ENCODE measurements around the gene LCN6. TPM values are rescaled to one million over a fixed set of nuclear protein-coding genes. Genes with fewer than 3 reads are reported as not detected.

Gene LCN6
- total and polyA plus RNA-seq, 2 of the 13 experiments (the other 11 are each of a cell fraction or from before 2014, with no cell fraction given), result not detected

- TF ChIP-seq ZHX1 (CRISPR knock-in tag; IDR thresholded peaks at IDR 0.05; ENCODE audit: low read depth) (no peak), GATAD1 (CRISPR knock-in tag; IDR thresholded peaks at IDR 0.05) (no peak), ZNF468 (CRISPR knock-in tag; IDR thresholded peaks at IDR 0.05) (peak; percentile 64; the same call in 1 of the 2 replicates), ZNF414 (CRISPR knock-in tag; IDR thresholded peaks at IDR 0.05) (peak; percentile 84; the same call in 1 of the 2 replicates), ZNF503 (CRISPR knock-in tag; IDR thresholded peaks at IDR 0.05) (no peak), HMGXB4 (CRISPR knock-in tag; IDR thresholded peaks at IDR 0.05; ENCODE audit: borderline replicate concordance in 1 of 2, low read depth in 1 of 2) (peak; percentile 14 to 85; a peak in 3 of 4 replicates), ZFX (CRISPR knock-in tag; IDR thresholded peaks at IDR 0.05; ENCODE audit: low read depth) (no peak; the same call in 1 of the 2 replicates), GZF1 (CRISPR knock-in tag; IDR thresholded peaks at IDR 0.05) (no peak), ZNF646 (CRISPR knock-in tag; IDR thresholded peaks at IDR 0.05) (no peak), ZNF512 (CRISPR knock-in tag; IDR thresholded peaks at IDR 0.05) (no peak), RAD21 (CRISPR knock-in tag; IDR thresholded peaks at IDR 0.05) (no peak), ZNF501 (CRISPR knock-in tag; IDR thresholded peaks at IDR 0.05) (peak; percentile 79; the same call in 1 of the 2 replicates)
These were observed 19.7 kb downstream of the LCN6 start (continued) for GRCh38 chr9:136728548-136729123.
